ENCODE data around the gene PHACTR2. TPM values are rescaled to one million over a fixed set of nuclear protein-coding genes. Genes with fewer than 3 reads are reported as not detected.

PHACTR2 gene
- total RNA-seq, 4 donors from 2014 or later = 95.0 to 127 (median 111) TPM

DNA sequence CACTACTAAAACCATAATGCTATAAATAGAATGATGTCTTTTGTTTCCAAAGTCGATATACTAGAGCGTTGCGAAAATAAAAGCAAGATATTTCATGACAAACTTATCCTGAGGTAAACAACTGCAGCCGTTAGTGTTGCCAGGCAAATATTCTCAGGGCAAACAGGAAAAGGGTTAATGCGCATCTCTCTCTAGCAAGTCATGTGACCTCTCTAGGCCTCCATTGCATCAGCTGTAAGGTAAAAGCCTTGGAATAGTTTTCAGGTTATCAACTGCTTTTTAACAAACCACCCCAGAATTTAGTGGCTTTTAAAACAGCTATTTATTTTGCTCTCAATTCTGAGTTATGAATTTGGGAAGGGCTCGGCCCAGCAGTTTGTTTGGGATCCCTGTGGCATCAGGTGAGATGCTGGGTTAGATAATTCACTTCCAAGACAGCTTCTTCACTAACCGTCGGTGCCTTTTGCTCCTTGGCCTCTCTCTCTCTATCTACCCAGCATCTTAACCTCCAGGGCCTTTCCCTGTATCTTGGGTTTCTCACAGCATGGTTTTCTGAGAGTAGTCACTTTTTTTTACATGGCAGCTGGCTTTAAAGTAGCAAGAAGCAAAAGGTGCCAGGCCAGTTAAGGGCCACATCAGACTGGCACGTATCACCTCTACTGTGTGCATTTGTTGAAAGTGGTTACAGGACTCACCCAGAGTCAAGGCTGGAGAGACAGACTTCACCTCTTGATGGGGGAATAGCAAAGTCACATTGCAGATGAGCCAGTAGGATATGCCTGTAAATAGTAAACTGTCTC, 126.2 kb downstream of the PHACTR2 start:
- Histone ChIP-seq H3K9me3 (no peaks in the 10 kb centered on the region), H3K27ac (no peak overlapping the region), H3K36me3 (peaks cover 0 to 4% of the 10 kb centered on the region in 2 donors), H3K4me3 (replicated peaks in 1 of 3) (no peak overlapping the region), H3K4me1 (no peaks in the 10 kb centered on the region), H3K27me3 (no peaks in the 10 kb centered on the region)
- intact Hi-C loops (cut with DNase I) = no loop called here
- no peak for DNase-seq
- 90 to 93% methylated on average over 9 of the region's 9 CpGs for WGBS, 2 donors
- no peak for TF ChIP-seq POLR2A (IDR thresholded peaks at IDR 0.05)
- TF ChIP-seq, protein P1, sequence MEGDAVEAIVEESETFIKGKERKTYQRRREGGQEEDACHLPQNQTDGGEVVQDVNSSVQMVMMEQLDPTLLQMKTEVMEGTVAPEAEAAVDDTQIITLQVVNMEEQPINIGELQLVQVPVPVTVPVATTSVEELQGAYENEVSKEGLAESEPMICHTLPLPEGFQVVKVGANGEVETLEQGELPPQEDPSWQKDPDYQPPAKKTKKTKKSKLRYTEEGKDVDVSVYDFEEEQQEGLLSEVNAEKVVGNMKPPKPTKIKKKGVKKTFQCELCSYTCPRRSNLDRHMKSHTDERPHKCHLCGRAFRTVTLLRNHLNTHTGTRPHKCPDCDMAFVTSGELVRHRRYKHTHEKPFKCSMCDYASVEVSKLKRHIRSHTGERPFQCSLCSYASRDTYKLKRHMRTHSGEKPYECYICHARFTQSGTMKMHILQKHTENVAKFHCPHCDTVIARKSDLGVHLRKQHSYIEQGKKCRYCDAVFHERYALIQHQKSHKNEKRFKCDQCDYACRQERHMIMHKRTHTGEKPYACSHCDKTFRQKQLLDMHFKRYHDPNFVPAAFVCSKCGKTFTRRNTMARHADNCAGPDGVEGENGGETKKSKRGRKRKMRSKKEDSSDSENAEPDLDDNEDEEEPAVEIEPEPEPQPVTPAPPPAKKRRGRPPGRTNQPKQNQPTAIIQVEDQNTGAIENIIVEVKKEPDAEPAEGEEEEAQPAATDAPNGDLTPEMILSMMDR (IDR thresholded peaks at IDR 0.05) = no peak

DNA sequence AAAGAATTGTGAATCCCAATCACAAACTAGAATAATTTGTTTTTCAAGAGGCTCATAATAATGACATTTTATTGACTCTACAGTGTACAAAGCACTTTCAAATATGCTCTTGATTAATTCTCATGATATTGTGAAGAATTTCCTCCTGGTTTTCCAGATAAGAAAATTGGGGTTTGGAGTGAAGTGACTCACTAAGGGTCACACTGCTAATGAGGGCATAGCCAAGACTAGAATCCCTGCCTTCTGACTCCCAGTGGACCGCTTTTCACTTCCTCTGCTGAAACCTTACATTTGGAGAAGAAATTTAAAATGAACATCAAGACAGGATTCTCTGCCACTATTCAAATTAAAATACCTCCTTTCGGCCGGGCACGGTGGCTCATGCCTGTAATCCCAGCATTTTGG, 127.1 kb downstream of the PHACTR2 start:
- H3K27ac ChIP-seq = no peak overlapping the region

DNA sequence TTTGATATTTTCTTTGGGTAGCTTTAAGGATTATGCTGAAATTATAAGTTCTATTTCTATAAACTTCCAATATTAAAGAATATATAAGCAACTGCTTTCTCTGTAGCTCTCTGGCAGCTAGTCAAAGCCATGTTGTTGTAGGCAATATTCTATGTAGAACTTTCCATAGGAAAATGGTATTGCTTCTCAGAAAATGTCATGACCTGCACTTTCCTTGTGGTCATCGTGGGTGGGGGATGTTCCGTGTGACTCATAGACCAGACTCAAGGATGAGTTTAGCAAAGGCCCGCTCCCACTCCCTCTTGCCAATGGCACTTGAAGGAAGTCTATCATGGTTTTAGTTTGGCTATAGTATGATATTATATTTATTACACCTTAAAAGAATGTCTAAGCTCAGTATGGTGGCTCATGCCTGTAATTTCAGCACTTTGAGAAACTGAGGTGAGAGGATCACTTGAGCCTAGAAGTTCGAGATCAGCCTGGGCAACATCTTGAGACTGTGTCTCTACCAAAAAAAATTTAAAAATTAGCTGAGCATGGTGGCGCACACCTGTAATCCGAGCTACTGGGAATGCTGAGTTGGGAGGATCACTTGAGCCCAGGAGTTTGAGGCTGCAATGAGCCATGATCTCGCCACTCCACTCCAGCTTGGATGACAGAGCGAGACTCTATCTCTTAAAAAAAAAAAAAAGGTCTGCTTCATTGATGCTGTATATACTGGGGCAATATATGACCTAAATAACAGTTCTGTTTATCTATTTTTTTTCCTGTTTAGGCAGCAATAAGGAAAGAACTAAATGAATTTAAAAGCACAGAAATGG, 128.7 kb downstream of the PHACTR2 start:
- Histone ChIP-seq H3K4me1 (no peaks in the 10 kb centered on the region), H3K36me3 (peaks cover 0 to 4% of the 10 kb centered on the region in 2 donors), H3K27me3 (no peaks in the 10 kb centered on the region), H3K4me3 (replicated peaks in 1 of 3) (no peak overlapping the region), H3K27ac (no peak overlapping the region), H3K9me3 (no peaks in the 10 kb centered on the region)
- TF ChIP-seq POLR2A (IDR thresholded peaks at IDR 0.05) = no peak
- TF ChIP-seq, protein P1 (IDR thresholded peaks at IDR 0.05) = no peak
- 86 to 97% methylated on average over 8 of the region's 8 CpGs for WGBS, 2 donors
- intact Hi-C loops (cut with DNase I) = no loop called here
- DNase-seq = no peak

More for the DNA sequence above, 127.1 kb downstream of the PHACTR2 start:
- intact Hi-C loops (cut with DNase I) = no loop called here
- H3K36me3 ChIP-seq = peaks cover 0 to 4% of the 10 kb centered on the region in 2 donors
- no peaks in the 10 kb centered on the region for H3K27me3 ChIP-seq
- no peak for TF ChIP-seq POLR2A (IDR thresholded peaks at IDR 0.05)
- TF ChIP-seq, protein P1 (IDR thresholded peaks at IDR 0.05) = no peak
- no peaks in the 10 kb centered on the region for H3K9me3 ChIP-seq
- no peak overlapping the region for H3K4me3 ChIP-seq (replicated peaks in 1 of 3)
- no peaks in the 10 kb centered on the region for H3K4me1 ChIP-seq
- 71 to 81% methylated on average over 4 of the region's 4 CpGs for WGBS, 2 donors
- DNase-seq = no peak

DNA sequence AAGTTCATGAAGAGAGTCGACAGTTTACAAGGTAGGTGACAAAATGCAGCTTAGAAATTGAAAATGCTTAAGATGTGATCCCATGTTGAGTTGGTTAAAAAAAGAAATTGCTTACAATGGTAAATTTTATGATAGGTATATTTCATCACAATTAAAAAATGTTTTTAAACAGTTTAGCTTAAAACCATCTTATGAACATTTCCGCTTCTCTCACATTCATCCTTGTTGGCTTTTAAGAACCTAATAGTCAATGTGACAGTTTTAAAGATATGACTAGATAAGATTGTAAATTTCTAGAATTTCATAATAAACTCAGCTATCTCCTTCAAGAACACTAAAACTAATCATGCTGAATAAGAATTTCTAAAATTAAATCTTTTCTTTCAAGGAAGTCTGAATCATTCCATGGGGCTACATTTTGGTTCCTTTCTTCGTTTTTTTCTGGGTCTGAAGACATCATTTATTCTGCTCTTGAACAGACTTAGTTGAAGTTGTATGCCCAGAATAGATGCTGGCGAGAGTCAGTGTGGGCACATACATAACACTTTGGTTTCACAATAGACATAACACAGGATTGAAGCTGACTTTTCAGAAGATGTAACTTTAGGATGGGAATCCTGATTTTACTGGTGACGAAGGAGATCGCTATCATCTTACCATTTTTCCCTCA, 129.5 kb downstream of the PHACTR2 start:
- DNase-seq = no peak
- intact Hi-C loops (cut with DNase I) = no loop called here
- 93% methylated on average over 6 of the region's 6 CpGs for whole genome bisulfite sequencing, 2 donors
- no peak overlapping the region for H3K27ac ChIP-seq
- no peaks in the 10 kb centered on the region for H3K9me3 ChIP-seq
- H3K27me3 ChIP-seq = no peaks in the 10 kb centered on the region
- peaks cover 0 to 4% of the 10 kb centered on the region in 2 donors for H3K36me3 ChIP-seq
- H3K4me1 ChIP-seq = no peaks in the 10 kb centered on the region
- TF ChIP-seq POLR2A (IDR thresholded peaks at IDR 0.05) = no peak
- TF ChIP-seq, protein P1 (IDR thresholded peaks at IDR 0.05) = no peak
- H3K4me3 ChIP-seq (replicated peaks in 1 of 3) = no peak overlapping the region

All from thyroid gland (tissue), 4 donors.